MM.1S (cell line): ENCODE data around the gene KANK4.

Source experiments
- DNase-seq: peaks from one replicate; pipeline ENCODE4 v3.0.0-alpha.2; 2015
- H2AFZ ChIP-seq: fragments of 300-600 bp; sonication (generic); 2 replicates; pipeline ENCODE4 v1.6.0; 2016; ENCODE audit warnings: antibody characterized with exemption, low read length
- H3F3A ChIP-seq: fragments of 300-600 bp; sonication (generic); 2 replicates; pipeline ENCODE4 v1.6.1; 2016; ENCODE audit warnings: mild to moderate bottlenecking, antibody characterized with exemption, low read length, moderate library complexity, mixed read lengths; ENCODE audit not compliant: insufficient read depth
- H3K27ac ChIP-seq: fragments of 300-600 bp; sonication (generic); 2 replicates; pipeline ENCODE4 v1.5.1; 2016; ENCODE audit warnings: mild to moderate bottlenecking, low read length
- H3K27me3 ChIP-seq: fragments of 300-600 bp; sonication (generic); replicated peaks from 2 replicates; pipeline ENCODE4 v1.6.0; 2016; ENCODE audit warnings: low read length; ENCODE audit not compliant: insufficient read depth
- H3K36me3 ChIP-seq: fragments of 300-600 bp; sonication (generic); replicated peaks from 2 replicates; pipeline ENCODE4 v1.6.1; 2016; ENCODE audit warnings: mild to moderate bottlenecking, low read length, mixed read lengths; ENCODE audit not compliant: insufficient read depth
- H3K4me1 ChIP-seq: fragments of 300-600 bp; sonication (generic); 2 replicates; pipeline ENCODE4 v1.6.1; 2016; ENCODE audit warnings: low read length, mixed read lengths
- H3K4me2 ChIP-seq: fragments of 300-600 bp; sonication (generic); 2 replicates; pipeline ENCODE4 v1.6.0; 2016; ENCODE audit warnings: low read depth, low read length
- H3K4me3 ChIP-seq: fragments of 300-600 bp; sonication (generic); 2 replicates; pipeline ENCODE4 v1.5.1; 2016; ENCODE audit warnings: low read length, mixed read lengths
- H3K79me2 ChIP-seq: fragments of 300-600 bp; sonication (generic); 2 replicates; pipeline ENCODE4 v1.6.1; 2016; ENCODE audit warnings: mixed run types, low read length, mixed read lengths
- H3K9ac ChIP-seq: fragments of 300-600 bp; sonication (generic); 2 replicates; pipeline ENCODE4 v1.6.1; 2016; ENCODE audit warnings: low read length, mixed read lengths
- H3K9me2 ChIP-seq: fragments of 300-600 bp; sonication (generic); replicated peaks from 2 replicates; pipeline ENCODE4 v1.6.1; 2016; ENCODE audit warnings: mild to moderate bottlenecking, low read length, mixed read lengths; ENCODE audit not compliant: insufficient read depth
- H3K9me3 ChIP-seq: fragments of 300-600 bp; sonication (generic); replicated peaks from 2 replicates; pipeline ENCODE4 v1.6.1; 2016; ENCODE audit warnings: mild to moderate bottlenecking, low read length, mixed read lengths; ENCODE audit not compliant: insufficient read depth
- H4K20me1 ChIP-seq: fragments of 300-600 bp; sonication (generic); 2 replicates; pipeline ENCODE4 v1.6.1; 2016; ENCODE audit warnings: mild to moderate bottlenecking, low read length, moderate library complexity, mixed read lengths; ENCODE audit not compliant: insufficient read depth
- EZH2 ChIP-seq: fragments of 300-600 bp; sonication (generic); optimal IDR thresholded peaks from 2 replicates; pipeline ENCODE3; 2017; ENCODE audit warnings: low read depth, mild to moderate bottlenecking, antibody characterized with exemption, low read length, mixed read lengths
- EZH2phosphoT487 ChIP-seq: fragments of 300-600 bp; sonication (generic); IDR thresholded peaks from 2 replicates; pipeline ENCODE4 v1.6.1; 2018; ENCODE audit warnings: antibody characterized with exemption, low read length
- TF ChIP-seq, protein P1 (sequence below): fragments of 300-600 bp; sonication (generic); IDR thresholded peaks from 2 replicates; pipeline ENCODE4 v1.5.1; 2016; ENCODE audit warnings: antibody characterized with exemption, low read length, mixed read lengths

The KANK4 gene

GRCh38 chr1:62276791-62277190 lies 42.4 kb downstream of the KANK4 start:
- Histone ChIP-seq H3K4me3 (no peak overlapping the region), H3K79me2 (no peaks in the 10 kb centered on the region), H3K9me3 (no peaks in the 10 kb centered on the region), H3K4me1 (no peaks in the 10 kb centered on the region), H3K4me2 (no peak overlapping the region), H3K27ac (no peak overlapping the region), H2AFZ (no peak overlapping the region), H3F3A (no peaks in the 10 kb centered on the region), H3K9me2 (no peaks in the 10 kb centered on the region), H3K27me3 (no peaks in the 10 kb centered on the region), H4K20me1 (no peaks in the 10 kb centered on the region), H3K36me3 (no peaks in the 10 kb centered on the region), H3K9ac (no peak overlapping the region)
- no peak for TF ChIP-seq EZH2
- TF ChIP-seq, protein P1, sequence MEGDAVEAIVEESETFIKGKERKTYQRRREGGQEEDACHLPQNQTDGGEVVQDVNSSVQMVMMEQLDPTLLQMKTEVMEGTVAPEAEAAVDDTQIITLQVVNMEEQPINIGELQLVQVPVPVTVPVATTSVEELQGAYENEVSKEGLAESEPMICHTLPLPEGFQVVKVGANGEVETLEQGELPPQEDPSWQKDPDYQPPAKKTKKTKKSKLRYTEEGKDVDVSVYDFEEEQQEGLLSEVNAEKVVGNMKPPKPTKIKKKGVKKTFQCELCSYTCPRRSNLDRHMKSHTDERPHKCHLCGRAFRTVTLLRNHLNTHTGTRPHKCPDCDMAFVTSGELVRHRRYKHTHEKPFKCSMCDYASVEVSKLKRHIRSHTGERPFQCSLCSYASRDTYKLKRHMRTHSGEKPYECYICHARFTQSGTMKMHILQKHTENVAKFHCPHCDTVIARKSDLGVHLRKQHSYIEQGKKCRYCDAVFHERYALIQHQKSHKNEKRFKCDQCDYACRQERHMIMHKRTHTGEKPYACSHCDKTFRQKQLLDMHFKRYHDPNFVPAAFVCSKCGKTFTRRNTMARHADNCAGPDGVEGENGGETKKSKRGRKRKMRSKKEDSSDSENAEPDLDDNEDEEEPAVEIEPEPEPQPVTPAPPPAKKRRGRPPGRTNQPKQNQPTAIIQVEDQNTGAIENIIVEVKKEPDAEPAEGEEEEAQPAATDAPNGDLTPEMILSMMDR, result no peak
- TF ChIP-seq EZH2phosphoT487, result no peak
- no peak for DNase-seq

- H3K4me3 ChIP-seq, result no peak overlapping the region
- no peaks in the 10 kb centered on the region for H4K20me1 ChIP-seq
- H3K4me1 ChIP-seq, result no peaks in the 10 kb centered on the region
- no peak overlapping the region for H3K9ac ChIP-seq
- H3K79me2 ChIP-seq, result no peaks in the 10 kb centered on the region
- no peak overlapping the region for H3K27ac ChIP-seq
- no peaks in the 10 kb centered on the region for H3F3A ChIP-seq
- H3K9me2 ChIP-seq, result no peaks in the 10 kb centered on the region
- no peak for DNase-seq
- no peaks in the 10 kb centered on the region for H3K27me3 ChIP-seq
- TF ChIP-seq EZH2phosphoT487, result no peak
- no peaks in the 10 kb centered on the region for H3K36me3 ChIP-seq
- no peak overlapping the region for H2AFZ ChIP-seq
- no peak overlapping the region for H3K4me2 ChIP-seq
- no peaks in the 10 kb centered on the region for H3K9me3 ChIP-seq
Observed at GRCh38 chr1:62274496-62275485, 44.4 kb downstream of the KANK4 start.

- Histone ChIP-seq H3K79me2 (no peaks in the 10 kb centered on the region), H3K9me3 (no peaks in the 10 kb centered on the region), H3K4me2 (no peak overlapping the region), H3K9me2 (no peaks in the 10 kb centered on the region), H3F3A (no peaks in the 10 kb centered on the region), H3K36me3 (no peaks in the 10 kb centered on the region), H4K20me1 (no peaks in the 10 kb centered on the region), H3K27ac (no peak overlapping the region), H3K27me3 (no peaks in the 10 kb centered on the region), H2AFZ (no peak overlapping the region), H3K4me1 (no peaks in the 10 kb centered on the region), H3K9ac (no peak overlapping the region), H3K4me3 (no peak overlapping the region)
- DNase-seq, result no peak
- TF ChIP-seq, protein P1, result no peak
- no peak for TF ChIP-seq EZH2
- no peak for TF ChIP-seq EZH2phosphoT487
Observed at GRCh38 chr1:62273953-62274352, 45.3 kb downstream of the KANK4 start.
